ENCODE results near the gene DLX4. TPM values are rescaled to one million over a fixed set of nuclear protein-coding genes. Genes with fewer than 3 reads are reported as not detected.

DLX4 gene
- total RNA-seq, 1 experiment from 2014 or later: 1.1 TPM

GRCh38 chr17:49977463-49978389 lies 8.7 kb downstream of the DLX4 start:
- no peak for DNase-seq (ENCODE audit: low read depth, low spot score)
- in situ Hi-C loops (cut with HindIII; ENCODE audit: low pct_unique_long_range_greater_than_20kb, low sequenced_read_pairs): no loop called here

GRCh38 chr17:49978501-49978900 lies 9.5 kb downstream of the DLX4 start:
- in situ Hi-C loops (cut with HindIII; ENCODE audit: low pct_unique_long_range_greater_than_20kb, low sequenced_read_pairs): no loop called here
- no peak for DNase-seq (ENCODE audit: low read depth, low spot score)

- DNase-seq (ENCODE audit: low read depth, low spot score): no peak
- in situ Hi-C loops (cut with HindIII; ENCODE audit: low pct_unique_long_range_greater_than_20kb, low sequenced_read_pairs): no loop called here
Measured at GRCh38 chr17:49979748-49980479, 10.9 kb downstream of the DLX4 start.

- no peak for DNase-seq (ENCODE audit: low read depth, low spot score)
- in situ Hi-C loops (cut with HindIII; ENCODE audit: low pct_unique_long_range_greater_than_20kb, low sequenced_read_pairs): no loop called here
Measured at GRCh38 chr17:49980703-49981197, 11.8 kb downstream of the DLX4 start.

- DNase-seq (ENCODE audit: low read depth, low spot score): no peak
- in situ Hi-C loops (cut with HindIII; ENCODE audit: low pct_unique_long_range_greater_than_20kb, low sequenced_read_pairs): no loop called here
Measured at GRCh38 chr17:49984283-49984682, 15.3 kb downstream of the DLX4 start.

GRCh38 chr17:49984776-49985175 lies 15.8 kb downstream of the DLX4 start:
- in situ Hi-C loops (cut with HindIII; ENCODE audit: low pct_unique_long_range_greater_than_20kb, low sequenced_read_pairs): no loop called here
- no peak for DNase-seq (ENCODE audit: low read depth, low spot score)

GRCh38 chr17:49985310-49985990 lies 16.5 kb downstream of the DLX4 start:
- DNase-seq (ENCODE audit: low read depth, low spot score): no peak
- in situ Hi-C loops (cut with HindIII; ENCODE audit: low pct_unique_long_range_greater_than_20kb, low sequenced_read_pairs): no loop called here

GRCh38 chr17:49986396-49987289 lies 17.7 kb downstream of the DLX4 start:
- in situ Hi-C loops (cut with HindIII; ENCODE audit: low pct_unique_long_range_greater_than_20kb, low sequenced_read_pairs): no loop called here

GRCh38 chr17:49987290-49987585 lies 18.2 kb downstream of the DLX4 start:
- peak; percentile 10 for DNase-seq (ENCODE audit: low read depth, low spot score)
- in situ Hi-C loops (cut with HindIII; ENCODE audit: low pct_unique_long_range_greater_than_20kb, low sequenced_read_pairs): no loop called here

More at GRCh38 chr17:49986396-49987289, 17.7 kb downstream of the DLX4 start:
- DNase-seq (ENCODE audit: low read depth, low spot score): no peak

- DNase-seq (ENCODE audit: low read depth, low spot score): peak; percentile 48
- in situ Hi-C loops (cut with HindIII; ENCODE audit: low pct_unique_long_range_greater_than_20kb, low sequenced_read_pairs): no loop called here
Measured at GRCh38 chr17:49987681-49988441, 18.9 kb downstream of the DLX4 start.

GRCh38 chr17:49989518-49989880 lies 20.5 kb downstream of the DLX4 start:
- in situ Hi-C loops (cut with HindIII; ENCODE audit: low pct_unique_long_range_greater_than_20kb, low sequenced_read_pairs): no loop called here
- no peak for DNase-seq (ENCODE audit: low read depth, low spot score)

GRCh38 chr17:49990331-49990730 lies 21.3 kb downstream of the DLX4 start:
- DNase-seq (ENCODE audit: low read depth, low spot score): no peak
- in situ Hi-C loops (cut with HindIII; ENCODE audit: low pct_unique_long_range_greater_than_20kb, low sequenced_read_pairs): no loop called here

GRCh38 chr17:49990921-49991320 lies 21.9 kb downstream of the DLX4 start:
- DNase-seq (ENCODE audit: low read depth, low spot score): no peak
- in situ Hi-C loops (cut with HindIII; ENCODE audit: low pct_unique_long_range_greater_than_20kb, low sequenced_read_pairs): no loop called here

- in situ Hi-C loops (cut with HindIII; ENCODE audit: low pct_unique_long_range_greater_than_20kb, low sequenced_read_pairs): no loop called here
- DNase-seq (ENCODE audit: low read depth, low spot score): no peak
Measured at GRCh38 chr17:49991409-49991808, 22.4 kb downstream of the DLX4 start.

- in situ Hi-C loops (cut with HindIII; ENCODE audit: low pct_unique_long_range_greater_than_20kb, low sequenced_read_pairs): no loop called here
- no peak for DNase-seq (ENCODE audit: low read depth, low spot score)
Measured at GRCh38 chr17:49992191-49992932, 23.4 kb downstream of the DLX4 start.

GRCh38 chr17:49992933-49993422 lies 24.0 kb downstream of the DLX4 start:
- no peak for DNase-seq (ENCODE audit: low read depth, low spot score)
- in situ Hi-C loops (cut with HindIII; ENCODE audit: low pct_unique_long_range_greater_than_20kb, low sequenced_read_pairs): no loop called here

Measured in SK-MEL-5 (cell line).